SK-N-SH (cell line): ENCODE results near the gene BUD31. TPM values are rescaled to one million over a fixed set of nuclear protein-coding genes. Genes with fewer than 3 reads are reported as not detected.

Experiments
- CTCF ChIA-PET: fragments of 300-600, 350-600 bp; formaldehyde crosslinking; extraction: SDS; loops from one replicate; lab custom pipeline; 2021; lab: Yijun Ruan, JAX
- POLR2A ChIA-PET: fragments of 350-600 bp; sonication (Branson Sonifier 250); formaldehyde crosslinking; extraction: SDS; loops from one replicate; lab custom pipeline; 2020; ENCODE audit warnings: antibody characterized with exemption, inconsistent platforms; lab: Yijun Ruan, JAX
- DNase-seq: peaks from one replicate; pipeline ENCODE4 v3.0.0; 2012
- H2AFZ ChIP-seq: fragments of 200-600 bp; sonication (generic); 2 replicates; pipeline ENCODE4 v1.8.1; 2016; ENCODE audit warnings: antibody characterized with exemption, mild to moderate bottlenecking, low read depth
- H3F3A ChIP-seq: fragments of 200-600 bp; sonication (generic); replicated peaks from 2 replicates; pipeline ENCODE3; 2016; ENCODE audit warnings: antibody characterized with exemption, mild to moderate bottlenecking; ENCODE audit not compliant: insufficient read depth
- H3K27ac ChIP-seq, 2 experiments: fragments of 200-500 bp in 1 of 2; fragments of 200-600 bp in 1 of 2; sonication (Bioruptor generic) in 1 of 2; sonication (generic), shearing (Covaris generic) in 1 of 2; 2 replicates each; pipeline versions ENCODE4 v1.5.1 to v1.6.1; 2014 to 2016; ENCODE audit warnings: low read depth in 2 of 2, inconsistent platforms in 1 of 2, low read length in 1 of 2, mild to moderate bottlenecking in 1 of 2, mixed read lengths in 1 of 2
- H3K27me3 ChIP-seq: fragments of 200-600 bp; sonication (generic), shearing (Covaris generic); 2 replicates; pipeline ENCODE4 v1.6.1; 2016; ENCODE audit warnings: mixed run types; ENCODE audit not compliant: insufficient read depth
- H3K36me3 ChIP-seq, 2 experiments: fragments of 200-500 bp in 1 of 2; fragments of 200-600 bp in 1 of 2; sonication (Bioruptor generic) in 1 of 2; sonication (generic) in 1 of 2; replicated peaks in 1 of 2; 2 replicates each; pipeline versions ENCODE3 to v1.5.1; 2014 to 2016; ENCODE audit warnings: low read length in 1 of 2, mild to moderate bottlenecking in 1 of 2; ENCODE audit not compliant: insufficient read depth in 2 of 2, control insufficient read depth in 1 of 2
- H3K4me1 ChIP-seq, 2 experiments: fragments of 200-500 bp in 1 of 2; fragments of 200-600 bp in 1 of 2; sonication (Bioruptor generic) in 1 of 2; sonication (generic), shearing (Covaris generic) in 1 of 2; 2 replicates each; pipeline versions ENCODE4 v1.5.1 to v1.6.1; 2014 to 2016; ENCODE audit warnings: low read depth in 1 of 2, low read length in 1 of 2, mixed run types in 1 of 2; ENCODE audit not compliant: insufficient read depth in 2 of 2, control insufficient read depth in 1 of 2
- H3K4me2 ChIP-seq: fragments of 200-600 bp; sonication (generic), shearing (Covaris generic); 2 replicates; pipeline ENCODE4 v1.6.1; 2017; ENCODE audit warnings: mixed run types
- H3K4me3 ChIP-seq, 2 experiments: fragments of 200-500 bp in 1 of 2; fragments of 200-600 bp in 1 of 2; sonication (Bioruptor generic) in 1 of 2; sonication (generic), shearing (Covaris generic) in 1 of 2; 2 replicates each; pipeline versions ENCODE4 v1.5.1 to v1.8.1; 2014 to 2016; ENCODE audit warnings: low read depth in 2 of 2, inconsistent platforms in 1 of 2, low read length in 1 of 2, mild to moderate bottlenecking in 1 of 2, mixed read lengths in 1 of 2, moderate library complexity in 1 of 2
- H3K79me2 ChIP-seq: fragments of 200-600 bp; sonication (generic); 2 replicates; pipeline ENCODE4 v1.8.1; 2017; ENCODE audit warnings: mild to moderate bottlenecking; ENCODE audit not compliant: insufficient read depth
- H3K9ac ChIP-seq: fragments of 200-600 bp; sonication (generic); 2 replicates; pipeline ENCODE4 v1.6.1; 2017; ENCODE audit warnings: mixed run types
- H3K9me2 ChIP-seq: fragments of 200-600 bp; sonication (generic); 2 replicates; pipeline ENCODE4 v1.6.1; 2017; ENCODE audit warnings: mixed run types
- H3K9me3 ChIP-seq: fragments of 200-600 bp; sonication (generic); 2 replicates; pipeline ENCODE4 v1.6.1; 2017; ENCODE audit warnings: mixed run types, mild to moderate bottlenecking, moderate library complexity
- H4K20me1 ChIP-seq: fragments of 200-600 bp; sonication (generic); 2 replicates; pipeline ENCODE4 v1.6.1; 2017; ENCODE audit warnings: mild to moderate bottlenecking, mixed run types; ENCODE audit not compliant: insufficient read depth
- ELF1 ChIP-seq: IDR thresholded peaks from 2 replicates; pipeline ENCODE4 v1.4.0; 2012
- EP300 ChIP-seq, 2 experiments: IDR thresholded peaks; 2 replicates each; pipeline versions ENCODE4 v1.4.0 to v1.6.1; 2012; ENCODE audit warnings: borderline replicate concordance in 1 of 2, low read depth in 1 of 2, low read length in 1 of 2
- FOXJ3 ChIP-seq: sonication (generic); formaldehyde crosslinking; IDR thresholded peaks from 2 replicates; pipeline ENCODE4 v1.5.1; 2020; ENCODE audit warnings: mild to moderate bottlenecking, missing genetic modification reagents
- MEF2A ChIP-seq: IDR thresholded peaks from 2 replicates; pipeline ENCODE4 v1.4.0; 2012; ENCODE audit warnings: low read depth, borderline replicate concordance
- POLR2AphosphoS5 ChIP-seq: IDR thresholded peaks from 2 replicates; pipeline ENCODE4 v1.6.1; 2012; ENCODE audit warnings: low read depth, low read length
- RAD21 ChIP-seq: IDR thresholded peaks from 2 replicates; pipeline ENCODE4 v1.6.1; 2012; ENCODE audit warnings: mild to moderate bottlenecking, low read length
- RCOR1 ChIP-seq: fragments of 150-350 bp; IDR thresholded peaks from 2 replicates; pipeline ENCODE4 v1.6.1; 2017; ENCODE audit warnings: antibody characterized with exemption, low read length
- SMC3 ChIP-seq: IDR thresholded peaks from 2 replicates; pipeline ENCODE4 v1.6.1; 2012; ENCODE audit warnings: low read depth, low read length, improper control_type of control experiment
- TEAD4 ChIP-seq: IDR thresholded peaks from 2 replicates; pipeline ENCODE4 v1.4.0; 2012; ENCODE audit warnings: mild to moderate bottlenecking, borderline replicate concordance; ENCODE audit not compliant: insufficient read depth
- YY1 ChIP-seq: IDR thresholded peaks from 2 replicates; pipeline ENCODE4 v1.4.0; 2012; ENCODE audit warnings: low read depth, mild to moderate bottlenecking
- WGBS: methylation state at CpG from one replicate; pipeline ENCODE4 v1.1.6; 2017; ENCODE audit warnings: low lambda C conversion rate; 5-methylcytosine and 5-hydroxymethylcytosine counted together
- polyA plus RNA-seq, 3 experiments: library from polyadenylated mRNA; depleted of rRNA; stranded (reverse); fragments of >200 nt; gene quantifications; 2 replicates each; pipeline ENCODE4 v1.2.3, GENCODE V29; 2012
- TF ChIP-seq, protein P1 (sequence below): IDR thresholded peaks from 2 replicates; pipeline ENCODE4 v1.4.0; 2012; ENCODE audit warnings: low read depth, borderline replicate concordance
- TF ChIP-seq, protein P2 (sequence below): fragments of 200-600 bp; sonication (generic); IDR thresholded peaks from 2 replicates; pipeline ENCODE4 v1.6.1; 2017; ENCODE audit warnings: antibody characterized with exemption, mild to moderate bottlenecking, moderate library complexity
- TF ChIP-seq, protein P3 (sequence below): fragments of 150-350 bp; IDR thresholded peaks from 2 replicates; pipeline ENCODE4 v1.6.1; 2017; ENCODE audit warnings: antibody characterized with exemption, low read length, low read depth, borderline replicate concordance

The BUD31 gene
- polyA plus RNA-seq, 1 of the 3 experiments (the other 2 are of a cell fraction), result 162 TPM

DNA sequence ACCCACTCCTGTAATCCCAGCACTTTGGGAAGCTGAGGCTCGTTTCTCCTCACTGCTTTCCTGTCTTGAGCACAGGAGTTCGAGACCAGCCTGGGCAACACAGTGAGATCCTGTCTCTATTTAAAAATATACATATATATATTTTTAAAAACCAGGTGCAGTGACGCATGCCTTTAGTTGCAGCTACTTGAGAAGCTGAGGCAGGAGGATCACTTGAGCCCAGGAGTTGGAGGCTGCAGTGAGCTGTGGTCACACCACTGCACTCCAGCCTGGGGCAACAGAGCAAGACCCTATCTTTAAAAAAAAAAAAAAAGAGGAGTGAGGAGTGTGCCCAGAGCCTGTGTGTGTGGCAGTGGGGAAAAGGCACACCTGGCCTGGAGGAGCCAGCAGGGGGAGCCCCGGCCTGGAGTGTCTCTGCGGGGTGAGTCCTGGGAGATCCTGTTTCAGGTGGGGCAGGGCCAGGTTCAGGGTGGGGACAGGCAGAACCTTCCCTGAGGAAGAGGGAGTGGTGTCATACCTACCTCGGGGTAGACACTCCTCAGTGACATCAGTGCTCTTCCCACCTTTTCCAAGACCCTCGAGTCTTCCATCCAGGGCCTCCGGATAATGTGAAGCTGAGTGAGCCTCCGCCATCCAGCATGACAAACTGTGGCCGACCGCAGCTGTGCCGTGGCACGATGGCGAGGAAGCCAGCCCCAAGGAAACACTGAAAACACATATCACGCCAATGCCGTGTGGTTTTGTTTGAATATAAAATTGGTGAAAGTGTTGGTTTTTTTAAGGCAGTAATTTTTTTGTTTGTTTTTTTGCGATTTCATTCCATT, 43.2 kb upstream of the BUD31 start:
- Histone ChIP-seq H2AFZ (no peak overlapping the region), H3K36me3 (peaks cover 42 to 63% of the 10 kb centered on the region in 2 experiments), H3K4me1 (peaks cover 0 to 3% of the 10 kb centered on the region in 2 experiments; a peak in 2 of 4 replicates), H3F3A (peaks cover 52% of the 10 kb centered on the region), H3K27ac (no peak overlapping the region), H3K9ac (no peak overlapping the region), H3K4me2 (no peak overlapping the region), H4K20me1 (peaks cover 8% of the 10 kb centered on the region), H3K9me2 (no peaks in the 10 kb centered on the region), H3K4me3 (no peak overlapping the region), H3K9me3 (no peaks in the 10 kb centered on the region), H3K27me3 (no peaks in the 10 kb centered on the region), H3K79me2 (no peaks in the 10 kb centered on the region)
- POLR2A ChIA-PET, result interaction anchor here (0.5 to 1.7 kb wide), 2 partner anchors 9 to 27 kb away, joined by 3 to 4 read pairs; no protein-coding TSS in a partner anchor
- DNase-seq, result peak; percentile 75
- CTCF ChIA-PET, result interaction anchor here (0.6 to 1.7 kb wide), 22 partner anchors 9 to 427 kb away, joined by 3 to 8 read pairs (median 4); partner anchors contain the start of genes ARPC1B, BUD31, CPSF4 and PDAP1
- WGBS, result 86% methylated on average over 17 of the region's 17 CpGs
- TF ChIP-seq MEF2A (no peak), RCOR1 (no peak), EP300 (IDR thresholded peaks at IDR 0.05; ENCODE audit: borderline replicate concordance in 1 of 2, low read depth in 1 of 2, low read length in 1 of 2) (no peak), ELF1 (no peak), SMC3 (peak; percentile 43), RAD21 (peak; percentile 58), POLR2AphosphoS5 (no peak), TEAD4 (no peak), FOXJ3 (CRISPR knock-in tag) (no peak), YY1 (no peak)
- TF ChIP-seq, protein P1, sequence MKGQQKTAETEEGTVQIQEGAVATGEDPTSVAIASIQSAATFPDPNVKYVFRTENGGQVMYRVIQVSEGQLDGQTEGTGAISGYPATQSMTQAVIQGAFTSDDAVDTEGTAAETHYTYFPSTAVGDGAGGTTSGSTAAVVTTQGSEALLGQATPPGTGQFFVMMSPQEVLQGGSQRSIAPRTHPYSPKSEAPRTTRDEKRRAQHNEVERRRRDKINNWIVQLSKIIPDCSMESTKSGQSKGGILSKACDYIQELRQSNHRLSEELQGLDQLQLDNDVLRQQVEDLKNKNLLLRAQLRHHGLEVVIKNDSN, result no peak
- TF ChIP-seq, protein P2, sequence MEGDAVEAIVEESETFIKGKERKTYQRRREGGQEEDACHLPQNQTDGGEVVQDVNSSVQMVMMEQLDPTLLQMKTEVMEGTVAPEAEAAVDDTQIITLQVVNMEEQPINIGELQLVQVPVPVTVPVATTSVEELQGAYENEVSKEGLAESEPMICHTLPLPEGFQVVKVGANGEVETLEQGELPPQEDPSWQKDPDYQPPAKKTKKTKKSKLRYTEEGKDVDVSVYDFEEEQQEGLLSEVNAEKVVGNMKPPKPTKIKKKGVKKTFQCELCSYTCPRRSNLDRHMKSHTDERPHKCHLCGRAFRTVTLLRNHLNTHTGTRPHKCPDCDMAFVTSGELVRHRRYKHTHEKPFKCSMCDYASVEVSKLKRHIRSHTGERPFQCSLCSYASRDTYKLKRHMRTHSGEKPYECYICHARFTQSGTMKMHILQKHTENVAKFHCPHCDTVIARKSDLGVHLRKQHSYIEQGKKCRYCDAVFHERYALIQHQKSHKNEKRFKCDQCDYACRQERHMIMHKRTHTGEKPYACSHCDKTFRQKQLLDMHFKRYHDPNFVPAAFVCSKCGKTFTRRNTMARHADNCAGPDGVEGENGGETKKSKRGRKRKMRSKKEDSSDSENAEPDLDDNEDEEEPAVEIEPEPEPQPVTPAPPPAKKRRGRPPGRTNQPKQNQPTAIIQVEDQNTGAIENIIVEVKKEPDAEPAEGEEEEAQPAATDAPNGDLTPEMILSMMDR, result peak; percentile 68
- TF ChIP-seq, protein P3, sequence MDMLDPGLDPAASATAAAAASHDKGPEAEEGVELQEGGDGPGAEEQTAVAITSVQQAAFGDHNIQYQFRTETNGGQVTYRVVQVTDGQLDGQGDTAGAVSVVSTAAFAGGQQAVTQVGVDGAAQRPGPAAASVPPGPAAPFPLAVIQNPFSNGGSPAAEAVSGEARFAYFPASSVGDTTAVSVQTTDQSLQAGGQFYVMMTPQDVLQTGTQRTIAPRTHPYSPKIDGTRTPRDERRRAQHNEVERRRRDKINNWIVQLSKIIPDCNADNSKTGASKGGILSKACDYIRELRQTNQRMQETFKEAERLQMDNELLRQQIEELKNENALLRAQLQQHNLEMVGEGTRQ, result no peak
